DMS79 treated with DMSO at 0.1 percent for 48 hours (cell line): ENCODE data around the gene C16orf96.
A peak's percentile ranks its signal among the peaks of the same experiment; 100 is the strongest.

ENCODE experiments used
- DNase-seq: peaks from one replicate; lab custom pipeline; 2025; lab: John Stamatoyannopoulos, UW

C16orf96 gene

GRCh38 chr16:4556112-4556511, at the start of gene C16orf96:
TSS of gene C16orf96 (plus strand) at chr16:4556340. CDS start at chr16:4556490, 150 bp downstream.
- DNase-seq, result no peak

GRCh38 chr16:4506450-4506849, 49.7 kb upstream of the C16orf96 start:
- DNase-seq, result peak; percentile 62

- peak; percentile 89 for DNase-seq
Measured at GRCh38 chr16:4507588-4508345, 48.4 kb upstream of the C16orf96 start.

- DNase-seq, result no peak
Measured at GRCh38 chr16:4508806-4509205, 47.3 kb upstream of the C16orf96 start.

GRCh38 chr16:4509420-4509819, 46.7 kb upstream of the C16orf96 start:
- no peak for DNase-seq

GRCh38 chr16:4510131-4510530, 46.0 kb upstream of the C16orf96 start:
- DNase-seq, result no peak

- DNase-seq, result no peak
Measured at GRCh38 chr16:4510747-4511426, 45.3 kb upstream of the C16orf96 start.

GRCh38 chr16:4511441-4512082, 44.6 kb upstream of the C16orf96 start:
- DNase-seq, result no peak

GRCh38 chr16:4512473-4512872, 43.7 kb upstream of the C16orf96 start:
- no peak for DNase-seq

GRCh38 chr16:4513086-4513860, 42.9 kb upstream of the C16orf96 start:
- no peak for DNase-seq

- DNase-seq, result no peak
Measured at GRCh38 chr16:4513881-4514280, 42.3 kb upstream of the C16orf96 start.

- DNase-seq, result no peak
Measured at GRCh38 chr16:4514606-4515005, 41.5 kb upstream of the C16orf96 start.

- no peak for DNase-seq
Measured at GRCh38 chr16:4515611-4516233, 40.4 kb upstream of the C16orf96 start.

- DNase-seq, result no peak
Measured at GRCh38 chr16:4517812-4518680, 38.1 kb upstream of the C16orf96 start.

GRCh38 chr16:4519274-4520058, 36.7 kb upstream of the C16orf96 start:
- peak; percentile 11 for DNase-seq

- no peak for DNase-seq
Measured at GRCh38 chr16:4520913-4521312, 35.2 kb upstream of the C16orf96 start.

GRCh38 chr16:4522051-4522581, 34.0 kb upstream of the C16orf96 start:
- peak; percentile 75 for DNase-seq

- no peak for DNase-seq
Measured at GRCh38 chr16:4523686-4524085, 32.5 kb upstream of the C16orf96 start.

GRCh38 chr16:4524571-4524970, 31.6 kb upstream of the C16orf96 start:
- no peak for DNase-seq

- peak; percentile 80 for DNase-seq
Measured at GRCh38 chr16:4525069-4525468, 31.1 kb upstream of the C16orf96 start.
